ENCODE results near the gene EFCC1. TPM values are rescaled to one million over a fixed set of nuclear protein-coding genes. Genes with fewer than 3 reads are reported as not detected.

EFCC1 gene
- polyA plus RNA-seq, 1 donor (not counting 4 experiments of a cell fraction or from before 2014, with no cell fraction given), result not detected

DNA sequence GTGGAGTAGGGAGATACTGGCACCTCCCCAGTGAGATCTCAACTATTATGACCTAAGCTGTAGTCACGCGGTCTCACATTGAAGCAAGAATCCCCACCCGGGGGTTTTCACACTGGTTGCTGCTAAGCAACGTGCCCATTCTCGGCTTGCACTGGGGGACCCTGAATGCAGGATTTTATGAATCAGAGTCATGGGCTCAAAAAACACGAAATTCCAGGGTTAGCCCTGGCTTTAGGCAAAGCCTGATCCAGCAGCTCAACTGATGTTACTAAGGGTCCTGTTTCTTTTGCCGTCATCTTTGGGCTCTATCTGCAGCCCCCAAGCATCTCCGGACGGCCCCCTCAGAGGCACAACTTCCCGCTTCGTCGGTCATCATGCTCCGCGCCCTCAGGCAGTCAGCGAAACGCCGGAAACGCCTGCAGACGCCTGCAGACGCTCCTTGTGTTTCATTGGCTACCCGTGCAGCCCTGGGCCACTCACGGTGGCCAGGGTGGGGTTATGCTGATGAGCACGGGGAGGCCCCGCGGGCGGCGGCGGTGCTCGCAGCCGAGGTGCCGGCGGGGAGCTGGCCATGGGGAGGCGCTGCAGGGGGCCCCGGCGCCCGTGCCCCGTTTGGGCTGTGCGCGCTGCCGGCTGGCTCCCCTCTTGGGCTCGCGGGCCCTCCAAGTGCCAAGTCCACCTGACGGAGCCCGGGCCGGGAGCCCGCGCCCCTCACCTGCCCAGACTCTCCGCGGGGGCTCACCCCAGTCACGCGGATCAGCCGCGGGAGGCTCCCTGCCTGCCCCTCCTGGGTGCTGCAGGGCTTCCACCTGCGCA, 25.8 kb downstream of the EFCC1 start:
- Histone ChIP-seq H3K27me3 (ENCODE audit: control insufficient read depth, extremely low read depth, insufficient read depth, low read length) (peaks cover 6% of the 10 kb centered on the region), H3K9me3 (ENCODE audit: control insufficient read depth, low read depth, low read length) (no peaks in the 10 kb centered on the region), H3K4me2 (ENCODE audit: control insufficient read depth, extremely low read depth, insufficient read depth, low read depth, low read length) (peak overlapping the region; percentile 60), H2AFZ (ENCODE audit: control insufficient read depth, low read length) (peak overlapping the region; percentile 71), H3K27ac (ENCODE audit: control insufficient read depth, insufficient read depth, low read length) (no peak overlapping the region), H3K79me2 (ENCODE audit: control insufficient read depth, insufficient read depth, low read length) (no peaks in the 10 kb centered on the region), H4K20me1 (ENCODE audit: control insufficient read depth, extremely low read depth, insufficient read depth, low read length) (no peaks in the 10 kb centered on the region), H3K4me1 (ENCODE audit: control insufficient read depth, extremely low read depth, insufficient read depth, low read length) (peaks cover 2% of the 10 kb centered on the region), H3K36me3 (ENCODE audit: control insufficient read depth in 2 of 2, extremely low read depth in 1 of 2, insufficient read depth in 2 of 2, low read length in 2 of 2) (no peaks in the 10 kb centered on the region), H3K9me1 (ENCODE audit: control insufficient read depth, extremely low read depth, insufficient read depth, low read length) (no peaks in the 10 kb centered on the region), H3K4me3 (ENCODE audit: control insufficient read depth in 2 of 3, extremely low read depth in 1 of 3, insufficient read depth in 2 of 3, low read depth in 1 of 3, low read length in 3 of 3) (peak overlapping the region; percentile 34 to 57 (median 57)), H3K9ac (ENCODE audit: control insufficient read depth, extremely low read depth, insufficient read depth, low read length) (peak overlapping the region; percentile 23)
- dilution Hi-C loops (cut with MboI; ENCODE audit: extremely low pct_ligation_motif_present, low sequenced_read_pairs), result no loop called here
- DNase-seq (ENCODE audit: low read depth, low spot score), result peak; percentile 35
- FAIRE-seq, result no peak
- TF ChIP-seq CTCF (optimal IDR thresholded peaks at IDR 0.05 in 1 of 3, IDR thresholded peaks at IDR 0.05 in 1 of 3, conservative IDR thresholded peaks at IDR 0.05 in 1 of 3; ENCODE audit: extremely low read depth in 1 of 3, insufficient read depth in 2 of 3, low read length in 3 of 3) (peak in 2 of 3 experiments; percentile 59 to 68), EZH2 (IDR thresholded peaks at IDR 0.05; ENCODE audit: low read length) (no peak)

GRCh38 chr3:129027544-129027880, 26.4 kb downstream of the EFCC1 start:
- Histone ChIP-seq H3K9me1 (ENCODE audit: control insufficient read depth, extremely low read depth, insufficient read depth, low read length) (no peaks in the 10 kb centered on the region), H3K4me2 (ENCODE audit: control insufficient read depth, extremely low read depth, insufficient read depth, low read depth, low read length) (peak overlapping the region; percentile 60), H2AFZ (ENCODE audit: control insufficient read depth, low read length) (peak overlapping the region; percentile 64), H3K79me2 (ENCODE audit: control insufficient read depth, insufficient read depth, low read length) (no peaks in the 10 kb centered on the region), H3K27me3 (ENCODE audit: control insufficient read depth, extremely low read depth, insufficient read depth, low read length) (peaks cover 6% of the 10 kb centered on the region), H3K4me3 (ENCODE audit: control insufficient read depth in 2 of 3, extremely low read depth in 1 of 3, insufficient read depth in 2 of 3, low read depth in 1 of 3, low read length in 3 of 3) (peak overlapping the region; percentile 34 to 57 (median 57)), H3K9ac (ENCODE audit: control insufficient read depth, extremely low read depth, insufficient read depth, low read length) (peak overlapping the region; percentile 23), H3K4me1 (ENCODE audit: control insufficient read depth, extremely low read depth, insufficient read depth, low read length) (peaks cover 2% of the 10 kb centered on the region), H3K36me3 (ENCODE audit: control insufficient read depth in 2 of 2, extremely low read depth in 1 of 2, insufficient read depth in 2 of 2, low read length in 2 of 2) (no peaks in the 10 kb centered on the region), H4K20me1 (ENCODE audit: control insufficient read depth, extremely low read depth, insufficient read depth, low read length) (no peaks in the 10 kb centered on the region), H3K9me3 (ENCODE audit: control insufficient read depth, low read depth, low read length) (no peaks in the 10 kb centered on the region), H3K27ac (ENCODE audit: control insufficient read depth, insufficient read depth, low read length) (no peak overlapping the region)
- FAIRE-seq (no peak), DNase-seq (ENCODE audit: low read depth, low spot score) (no peak)
- no peak for TF ChIP-seq EZH2 (IDR thresholded peaks at IDR 0.05; ENCODE audit: low read length)
- TF ChIP-seq CTCF (optimal IDR thresholded peaks at IDR 0.05 in 1 of 3, IDR thresholded peaks at IDR 0.05 in 1 of 3, conservative IDR thresholded peaks at IDR 0.05 in 1 of 3; ENCODE audit: extremely low read depth in 1 of 3, insufficient read depth in 2 of 3, low read length in 3 of 3), result no peak
- dilution Hi-C loops (cut with MboI; ENCODE audit: extremely low pct_ligation_motif_present, low sequenced_read_pairs), result no loop called here
